ENCODE data around the gene SARDH. TPM values are rescaled to one million over a fixed set of nuclear protein-coding genes. Genes with fewer than 3 reads are reported as not detected.

Gene SARDH
- polyA plus RNA-seq (2013, experiment 1 of 2): 2.8 TPM
- polyA plus RNA-seq (2013, experiment 2 of 2): 2.7 TPM

GRCh38 chr9:133737774-133738639 is at the start of gene SARDH:
Gene SARDH (minus strand): TSS chr9:133738352. CDS start chr9:133734173, 4,179 bp downstream.
- Histone ChIP-seq H2BK5ac (ENCODE audit: low read length) (no peak within 1 kb of the TSS), H3K4ac (ENCODE audit: low read depth, low read length) (no peak within 1 kb of the TSS), H3K4me3 (ENCODE audit: low read length) (no peak within 1 kb of the TSS), H3K27ac (ENCODE audit: low read depth, low read length) (no peak within 1 kb of the TSS), H3K79me1 (ENCODE audit: low read length) (no peaks in the 10 kb centered on the region), H3K4me1 (ENCODE audit: control insufficient read depth, low read depth, low read length) (peaks cover 5% of the 10 kb centered on the region), H3K9ac (ENCODE audit: low read length) (peak within 1 kb of the TSS; percentile 67), H4K5ac (ENCODE audit: low read length) (no peak within 1 kb of the TSS), H3K23ac (ENCODE audit: low read length) (peak within 1 kb of the TSS; percentile 29), H3K36me3 (ENCODE audit: control insufficient read depth, insufficient read depth, low read length) (no peaks in the 10 kb centered on the region), H3K18ac (ENCODE audit: low read length) (no peak within 1 kb of the TSS), H2AK5ac (ENCODE audit: low read length) (peak within 1 kb of the TSS; percentile 32), H3K79me2 (ENCODE audit: control insufficient read depth, insufficient read depth, low read length) (no peaks in the 10 kb centered on the region), H3K27me3 (ENCODE audit: insufficient read depth, low read length, poor library complexity) (no peaks in the 10 kb centered on the region), H3K4me2 (ENCODE audit: low read length) (peak within 1 kb of the TSS; percentile 13), H2BK120ac (ENCODE audit: low read depth, low read length) (no peak within 1 kb of the TSS), H4K8ac (ENCODE audit: low read depth, low read length) (no peak within 1 kb of the TSS), H3K56ac (ENCODE audit: low read length) (peak within 1 kb of the TSS; percentile 85), H2BK15ac (replicated peaks; ENCODE audit: low read depth) (no peak within 1 kb of the TSS)
- DNase-seq: peak; percentile 91
- WGBS (ENCODE audit: extremely low coverage, insufficient coverage, low lambda C conversion rate): no CpG with 5 or more reads among the region's 25 CpGs

GRCh38 chr9:133787754-133788025 is 49.5 kb upstream of the SARDH start:
- WGBS (ENCODE audit: extremely low coverage, insufficient coverage, low lambda C conversion rate): no CpG with 5 or more reads among the region's 5 CpGs
- H3K79me2 ChIP-seq (ENCODE audit: control insufficient read depth, insufficient read depth, low read length): no peaks in the 10 kb centered on the region
- no peak overlapping the region for H2AK5ac ChIP-seq (ENCODE audit: low read length)
- H3K27me3 ChIP-seq (ENCODE audit: insufficient read depth, low read length, poor library complexity): no peaks in the 10 kb centered on the region
- peak; percentile 57 for DNase-seq
- no peak overlapping the region for H2BK15ac ChIP-seq (replicated peaks; ENCODE audit: low read depth)
- H3K18ac ChIP-seq (ENCODE audit: low read length): no peak overlapping the region
- H3K9ac ChIP-seq (ENCODE audit: low read length): no peak overlapping the region
- H3K4me2 ChIP-seq (ENCODE audit: low read length): no peak overlapping the region
- H3K56ac ChIP-seq (ENCODE audit: low read length): no peak overlapping the region
- no peak overlapping the region for H4K8ac ChIP-seq (ENCODE audit: low read depth, low read length)
- H2BK5ac ChIP-seq (ENCODE audit: low read length): no peak overlapping the region
- no peak overlapping the region for H3K27ac ChIP-seq (ENCODE audit: low read depth, low read length)
- H2BK120ac ChIP-seq (ENCODE audit: low read depth, low read length): no peak overlapping the region
- no peak overlapping the region for H3K23ac ChIP-seq (ENCODE audit: low read length)
- no peak overlapping the region for H3K4me3 ChIP-seq (ENCODE audit: low read length)
- no peak overlapping the region for H3K4ac ChIP-seq (ENCODE audit: low read depth, low read length)
- H4K5ac ChIP-seq (ENCODE audit: low read length): no peak overlapping the region
- no peaks in the 10 kb centered on the region for H3K4me1 ChIP-seq (ENCODE audit: control insufficient read depth, low read depth, low read length)
- H3K79me1 ChIP-seq (ENCODE audit: low read length): no peaks in the 10 kb centered on the region
- peaks cover 1% of the 10 kb centered on the region for H3K36me3 ChIP-seq (ENCODE audit: control insufficient read depth, insufficient read depth, low read length)

GRCh38 chr9:133786907-133787753 is 49.0 kb upstream of the SARDH start:
- no peak overlapping the region for H3K4ac ChIP-seq (ENCODE audit: low read depth, low read length)
- H3K79me2 ChIP-seq (ENCODE audit: control insufficient read depth, insufficient read depth, low read length): no peaks in the 10 kb centered on the region
- H2AK5ac ChIP-seq (ENCODE audit: low read length): no peak overlapping the region
- DNase-seq: no peak
- no peak overlapping the region for H2BK5ac ChIP-seq (ENCODE audit: low read length)
- H3K27me3 ChIP-seq (ENCODE audit: insufficient read depth, low read length, poor library complexity): no peaks in the 10 kb centered on the region
- H4K8ac ChIP-seq (ENCODE audit: low read depth, low read length): no peak overlapping the region
- H3K9ac ChIP-seq (ENCODE audit: low read length): no peak overlapping the region
- H3K4me3 ChIP-seq (ENCODE audit: low read length): no peak overlapping the region
- no peak overlapping the region for H3K23ac ChIP-seq (ENCODE audit: low read length)
- no peak overlapping the region for H3K18ac ChIP-seq (ENCODE audit: low read length)
- H4K5ac ChIP-seq (ENCODE audit: low read length): no peak overlapping the region
- H2BK15ac ChIP-seq (replicated peaks; ENCODE audit: low read depth): no peak overlapping the region
- no peak overlapping the region for H3K4me2 ChIP-seq (ENCODE audit: low read length)
- no CpG with 5 or more reads among the region's 17 CpGs for WGBS (ENCODE audit: extremely low coverage, insufficient coverage, low lambda C conversion rate)
- H3K36me3 ChIP-seq (ENCODE audit: control insufficient read depth, insufficient read depth, low read length): peaks cover 1% of the 10 kb centered on the region
- no peaks in the 10 kb centered on the region for H3K4me1 ChIP-seq (ENCODE audit: control insufficient read depth, low read depth, low read length)
- H3K56ac ChIP-seq (ENCODE audit: low read length): no peak overlapping the region
- no peak overlapping the region for H3K27ac ChIP-seq (ENCODE audit: low read depth, low read length)
- H2BK120ac ChIP-seq (ENCODE audit: low read depth, low read length): no peak overlapping the region
- H3K79me1 ChIP-seq (ENCODE audit: low read length): no peaks in the 10 kb centered on the region

GRCh38 chr9:133786371-133786753 is 48.2 kb upstream of the SARDH start:
- no peaks in the 10 kb centered on the region for H3K27me3 ChIP-seq (ENCODE audit: insufficient read depth, low read length, poor library complexity)
- no peak overlapping the region for H3K23ac ChIP-seq (ENCODE audit: low read length)
- H3K4me1 ChIP-seq (ENCODE audit: control insufficient read depth, low read depth, low read length): no peaks in the 10 kb centered on the region
- no peaks in the 10 kb centered on the region for H3K79me1 ChIP-seq (ENCODE audit: low read length)
- no peak overlapping the region for H2BK5ac ChIP-seq (ENCODE audit: low read length)
- H2AK5ac ChIP-seq (ENCODE audit: low read length): no peak overlapping the region
- H2BK120ac ChIP-seq (ENCODE audit: low read depth, low read length): no peak overlapping the region
- H3K9ac ChIP-seq (ENCODE audit: low read length): no peak overlapping the region
- H3K36me3 ChIP-seq (ENCODE audit: control insufficient read depth, insufficient read depth, low read length): peaks cover 1% of the 10 kb centered on the region
- no peaks in the 10 kb centered on the region for H3K79me2 ChIP-seq (ENCODE audit: control insufficient read depth, insufficient read depth, low read length)
- no peak overlapping the region for H3K27ac ChIP-seq (ENCODE audit: low read depth, low read length)
- H3K4ac ChIP-seq (ENCODE audit: low read depth, low read length): no peak overlapping the region
- no peak overlapping the region for H4K8ac ChIP-seq (ENCODE audit: low read depth, low read length)
- H3K4me3 ChIP-seq (ENCODE audit: low read length): no peak overlapping the region
- no peak overlapping the region for H4K5ac ChIP-seq (ENCODE audit: low read length)
- WGBS (ENCODE audit: extremely low coverage, insufficient coverage, low lambda C conversion rate): no CpG with 5 or more reads among the region's 11 CpGs
- H3K4me2 ChIP-seq (ENCODE audit: low read length): no peak overlapping the region
- no peak overlapping the region for H3K18ac ChIP-seq (ENCODE audit: low read length)
- H3K56ac ChIP-seq (ENCODE audit: low read length): no peak overlapping the region
- DNase-seq: no peak
- H2BK15ac ChIP-seq (replicated peaks; ENCODE audit: low read depth): no peak overlapping the region

GRCh38 chr9:133785753-133786370 is 47.7 kb upstream of the SARDH start:
- DNase-seq: no peak

More at GRCh38 chr9:133785753-133786370, 47.7 kb upstream of the SARDH start:
- Histone ChIP-seq H3K18ac (ENCODE audit: low read length) (no peak overlapping the region), H2AK5ac (ENCODE audit: low read length) (no peak overlapping the region), H3K23ac (ENCODE audit: low read length) (no peak overlapping the region), H3K4me1 (ENCODE audit: control insufficient read depth, low read depth, low read length) (no peaks in the 10 kb centered on the region), H3K56ac (ENCODE audit: low read length) (no peak overlapping the region), H2BK5ac (ENCODE audit: low read length) (no peak overlapping the region), H2BK15ac (replicated peaks; ENCODE audit: low read depth) (no peak overlapping the region), H3K36me3 (ENCODE audit: control insufficient read depth, insufficient read depth, low read length) (peaks cover 1% of the 10 kb centered on the region), H3K4me2 (ENCODE audit: low read length) (no peak overlapping the region), H4K8ac (ENCODE audit: low read depth, low read length) (no peak overlapping the region), H3K9ac (ENCODE audit: low read length) (no peak overlapping the region), H4K5ac (ENCODE audit: low read length) (no peak overlapping the region), H3K27me3 (ENCODE audit: insufficient read depth, low read length, poor library complexity) (no peaks in the 10 kb centered on the region), H3K4ac (ENCODE audit: low read depth, low read length) (no peak overlapping the region), H3K79me2 (ENCODE audit: control insufficient read depth, insufficient read depth, low read length) (no peaks in the 10 kb centered on the region), H3K79me1 (ENCODE audit: low read length) (no peaks in the 10 kb centered on the region), H3K27ac (ENCODE audit: low read depth, low read length) (no peak overlapping the region), H3K4me3 (ENCODE audit: low read length) (no peak overlapping the region), H2BK120ac (ENCODE audit: low read depth, low read length) (no peak overlapping the region)
- no CpG with 5 or more reads among the region's 16 CpGs for WGBS (ENCODE audit: extremely low coverage, insufficient coverage, low lambda C conversion rate)

Data from mesendoderm (in vitro differentiated cells).